Neural crest cell (in vitro differentiated cells): ENCODE measurements around the gene PER1. TPM values are rescaled to one million over a fixed set of nuclear protein-coding genes. Genes with fewer than 3 reads are reported as not detected.
"Not testable (repeated sequence)": the region's sequence is repeated elsewhere in the genome, so short reads cannot be mapped to it uniquely, and the experiment has no call there.

Source experiments
- DNase-seq: peaks from one replicate; pipeline ENCODE4 v3.0.0; 2021; ENCODE audit warnings: low read depth, mixed read lengths, low spot score
- H3K27ac Mint-ChIP-seq: one replicate; pipeline ENCODE4 v1.8.0; 2021; ENCODE audit warnings: mild to moderate bottlenecking, mixed read lengths; ENCODE audit not compliant: unreplicated experiment
- H3K27me3 Mint-ChIP-seq: 2 replicates; pipeline ENCODE4 v1.8.0; 2021; ENCODE audit warnings: low read depth, mild to moderate bottlenecking, mixed read lengths
- H3K36me3 Mint-ChIP-seq: 2 replicates; pipeline ENCODE4 v1.8.0; 2021; ENCODE audit warnings: low read depth, mild to moderate bottlenecking, mixed read lengths
- H3K4me1 Mint-ChIP-seq: 2 replicates; pipeline ENCODE4 v1.8.0; 2021; ENCODE audit warnings: mixed read lengths
- H3K4me3 Mint-ChIP-seq: one replicate; pipeline ENCODE4 v1.8.0; 2021; ENCODE audit warnings: mild to moderate bottlenecking, mixed read lengths
- H3K9me3 Mint-ChIP-seq: 2 replicates; pipeline ENCODE4 v1.8.0; 2021; ENCODE audit warnings: mixed read lengths
- CTCF ChIP-seq: fragments of 200-600 bp; sonication (generic); conservative IDR thresholded peaks from 2 replicates; pipeline ENCODE4 v1.5.0; 2021; ENCODE audit warnings: antibody characterized with exemption, mild to moderate bottlenecking
- total RNA-seq: library from RNA; stranded (reverse); gene quantifications from 2 replicates; pipeline ENCODE4 v1.2.1, GENCODE V29; 2021

PER1 gene
- total RNA-seq, 1 donor from 2014 or later: 38.3 TPM

GRCh38 chr17:8176998-8177731, 25.0 kb upstream of the PER1 start:
- Mint-ChIP-seq H3K4me3 (peak overlapping the region; percentile 92), H3K4me1 (peaks cover 54% of the 10 kb centered on the region), H3K27ac (peak overlapping the region; percentile 99), H3K27me3 (peaks cover 11% of the 10 kb centered on the region), H3K9me3 (no peaks in the 10 kb centered on the region), H3K36me3 (no peaks in the 10 kb centered on the region)
- DNase-seq: no peak
- TF ChIP-seq CTCF: no peak

GRCh38 chr17:8176197-8176940, 24.2 kb upstream of the PER1 start, which contains the start of gene TMEM107:
Gene TMEM107 (minus strand): TSS chr17:8176380. CDS start chr17:8176286, 94 bp downstream.
- H3K36me3 Mint-ChIP-seq: no peaks in the 10 kb centered on the region
- no peak for TF ChIP-seq CTCF
- no peaks in the 10 kb centered on the region for H3K9me3 Mint-ChIP-seq
- H3K4me1 Mint-ChIP-seq: peaks cover 50% of the 10 kb centered on the region
- peak within 1 kb of the TSS; percentile 99 for H3K27ac Mint-ChIP-seq
- H3K27me3 Mint-ChIP-seq: peaks cover 8% of the 10 kb centered on the region
- peak within 1 kb of the TSS; percentile 92 for H3K4me3 Mint-ChIP-seq
- DNase-seq: peak; percentile 83

GRCh38 chr17:8175795-8176196, 23.6 kb upstream of the PER1 start:
- no peak for TF ChIP-seq CTCF

GRCh38 chr17:8173871-8174322, 21.7 kb upstream of the PER1 start:
- Mint-ChIP-seq H3K36me3 (no peaks in the 10 kb centered on the region), H3K27ac (peak overlapping the region; percentile 100), H3K4me3 (peak overlapping the region; percentile 92), H3K4me1 (peaks cover 50% of the 10 kb centered on the region), H3K27me3 (peaks cover 8% of the 10 kb centered on the region), H3K9me3 (no peaks in the 10 kb centered on the region)
- no peak for DNase-seq
- no peak for TF ChIP-seq CTCF

More at GRCh38 chr17:8175795-8176196, 23.6 kb upstream of the PER1 start:
- Mint-ChIP-seq H3K36me3 (no peaks in the 10 kb centered on the region), H3K4me1 (peaks cover 50% of the 10 kb centered on the region), H3K27me3 (peaks cover 8% of the 10 kb centered on the region), H3K4me3 (peak overlapping the region; percentile 92), H3K9me3 (no peaks in the 10 kb centered on the region), H3K27ac (peak overlapping the region; percentile 99)
- DNase-seq: no peak

- H3K36me3 Mint-ChIP-seq: no peaks in the 10 kb centered on the region
- TF ChIP-seq CTCF: no peak
- peak overlapping the region; percentile 92 for H3K4me3 Mint-ChIP-seq
- DNase-seq: no peak
- H3K27me3 Mint-ChIP-seq: peaks cover 8% of the 10 kb centered on the region
- H3K9me3 Mint-ChIP-seq: no peaks in the 10 kb centered on the region
- peaks cover 50% of the 10 kb centered on the region for H3K4me1 Mint-ChIP-seq
- peak overlapping the region; percentile 100 for H3K27ac Mint-ChIP-seq
These were observed 21.1 kb upstream of the PER1 start for GRCh38 chr17:8173056-8173870.

GRCh38 chr17:8170186-8170585, 18.0 kb upstream of the PER1 start:
- not testable (repeated sequence) for H3K27me3 Mint-ChIP-seq, H3K36me3 Mint-ChIP-seq, DNase-seq, H3K27ac Mint-ChIP-seq, H3K9me3 Mint-ChIP-seq, H3K4me3 Mint-ChIP-seq
- peaks cover 33% of the 10 kb centered on the region for H3K4me1 Mint-ChIP-seq
